HG03025 (cell line): ENCODE results near the gene ANKRD16.
"Not testable (repeated sequence)": the region's sequence is repeated elsewhere in the genome, so short reads cannot be mapped to it uniquely, and the experiment has no call there.

Experiments
- ATAC-seq: cut with Tn5 transposase; IDR thresholded peaks from one replicate; pipeline ENCODE4 v1.9.1; 2021; ENCODE audit warnings: mild to moderate bottlenecking, moderate library complexity; ENCODE audit not compliant: unreplicated experiment, low FRiP score

The ANKRD16 gene

DNA sequence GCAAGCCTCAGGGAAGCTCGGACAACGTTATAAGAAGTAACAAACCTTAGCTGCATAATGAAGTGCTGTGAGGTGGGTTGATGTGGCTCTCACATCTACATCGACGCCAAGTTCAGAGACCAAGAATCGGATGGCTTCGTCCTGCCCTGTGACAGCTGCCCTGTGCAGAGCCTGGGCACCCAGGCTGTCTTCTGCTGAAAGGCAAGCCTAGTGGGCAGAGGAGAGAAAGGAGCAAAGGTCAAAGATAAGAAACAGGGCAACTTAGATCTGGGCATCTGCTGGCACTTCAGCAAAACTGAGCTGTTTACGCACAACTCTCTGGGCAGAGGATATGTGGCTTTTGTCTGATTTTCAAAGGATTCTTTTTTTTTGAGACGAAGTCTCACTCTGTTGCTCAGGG, 6.7 kb downstream of the ANKRD16 start:
- ATAC-seq = no peak

DNA sequence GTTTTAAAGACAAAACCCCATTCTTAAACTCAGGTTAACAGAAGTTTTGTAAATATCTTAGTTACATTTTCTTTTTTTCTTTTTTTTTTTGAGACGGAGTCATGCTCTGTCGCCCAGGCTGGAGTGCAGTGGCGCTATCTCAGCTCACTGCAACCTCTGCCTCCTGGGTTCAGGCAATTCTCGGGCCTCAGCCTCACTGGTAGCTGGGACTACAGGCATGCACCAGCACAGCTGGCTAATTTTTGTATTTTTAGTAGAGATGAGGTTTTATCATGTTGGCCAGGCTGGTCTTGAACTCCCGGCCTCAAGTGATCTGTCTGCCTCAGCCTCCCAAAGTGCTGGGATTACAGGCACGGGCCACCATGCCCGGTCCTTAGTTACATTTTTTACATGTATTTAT, 12.7 kb downstream of the ANKRD16 start:
- not testable (repeated sequence) for ATAC-seq

DNA sequence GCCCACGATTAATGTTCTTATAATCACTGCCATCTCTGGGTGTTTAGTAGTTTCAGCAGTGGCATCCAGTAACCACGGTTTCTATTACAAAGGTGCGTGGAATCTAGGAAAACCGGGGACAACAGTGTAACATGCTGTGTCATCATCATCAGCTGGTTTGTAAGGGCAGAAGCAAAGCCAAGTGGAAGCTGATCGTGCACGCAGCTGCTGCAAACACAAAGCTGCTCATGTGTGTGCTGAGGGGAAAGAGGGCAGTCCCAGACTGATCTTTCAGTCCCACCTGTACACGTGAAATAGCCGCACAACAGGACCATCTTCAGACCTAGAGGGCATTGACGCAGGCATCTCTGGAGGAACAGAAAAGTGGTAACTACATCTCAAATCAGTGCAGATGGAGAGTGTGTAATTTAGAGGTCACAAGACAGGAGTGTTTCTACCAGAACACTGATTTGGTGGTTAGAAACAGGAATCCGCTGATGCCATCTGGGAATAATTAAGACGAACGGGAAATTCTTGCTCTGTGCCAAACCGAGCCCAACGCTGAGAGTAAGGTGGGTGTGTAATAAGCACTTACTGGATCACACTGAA, 13.4 kb downstream of the ANKRD16 start:
- no peak for ATAC-seq

DNA sequence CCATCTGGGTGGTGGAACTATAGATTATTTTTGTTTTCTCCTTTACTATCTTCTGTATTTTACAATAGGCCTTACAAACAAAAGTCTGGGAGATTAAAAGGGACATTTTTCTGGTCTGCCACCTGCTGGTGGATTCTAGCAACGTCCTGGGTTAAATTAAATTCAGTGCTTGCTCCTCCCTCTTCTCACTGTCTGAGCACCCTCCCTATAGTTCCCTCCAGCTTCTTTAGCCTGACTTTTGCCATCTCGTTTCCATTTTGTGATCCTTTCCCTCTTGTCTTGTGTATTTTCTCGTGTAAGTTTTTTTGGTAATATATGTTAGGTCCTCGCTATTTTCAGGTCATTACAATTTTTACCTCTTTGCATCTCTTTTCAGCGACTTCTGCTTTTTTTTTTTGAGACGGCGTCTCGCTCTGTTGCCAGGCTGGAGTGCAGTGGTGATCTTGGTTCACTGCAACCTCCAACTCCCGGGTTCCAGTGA, 16.1 kb downstream of the ANKRD16 start:
- ATAC-seq = no peak

DNA sequence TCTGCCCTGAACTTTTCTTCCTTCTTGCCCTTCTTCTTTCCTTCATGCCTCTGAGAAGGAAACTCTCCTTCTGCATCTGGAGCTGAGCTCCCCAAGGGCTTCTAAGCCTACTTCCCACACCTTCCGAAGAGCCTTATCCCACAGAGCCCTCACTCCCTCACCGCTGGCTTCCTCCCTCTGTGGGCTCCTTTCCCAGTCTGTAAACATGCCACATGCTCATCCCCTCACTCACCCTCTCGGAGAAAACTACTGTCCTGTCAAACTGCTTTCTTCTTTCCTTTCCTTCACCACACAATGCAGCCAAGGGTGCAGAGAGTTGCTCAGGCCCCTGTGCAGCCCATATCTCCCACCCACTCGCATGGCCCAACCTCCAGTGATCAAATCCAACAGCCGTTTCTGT, 18.1 kb downstream of the ANKRD16 start:
- no peak for ATAC-seq

DNA sequence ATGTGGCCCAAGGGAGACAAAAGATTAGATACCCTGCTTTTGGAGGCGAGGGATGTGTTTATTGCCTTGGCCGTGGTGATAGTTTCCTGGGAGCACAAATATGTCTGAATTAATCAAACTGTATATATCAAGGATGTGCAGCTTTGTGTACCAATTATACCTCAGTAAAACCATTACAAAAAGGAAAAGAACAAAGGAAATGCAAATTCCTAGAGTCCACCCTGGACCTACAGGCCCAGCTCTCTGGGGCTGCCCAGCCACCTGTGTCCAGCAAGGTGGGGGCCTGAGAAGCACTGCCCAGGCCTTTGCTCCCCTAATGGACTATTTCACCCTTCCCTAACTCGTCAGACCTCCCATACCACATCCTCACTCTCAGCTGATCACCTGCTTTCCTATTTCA, 20.5 kb downstream of the ANKRD16 start:
- no peak for ATAC-seq

DNA sequence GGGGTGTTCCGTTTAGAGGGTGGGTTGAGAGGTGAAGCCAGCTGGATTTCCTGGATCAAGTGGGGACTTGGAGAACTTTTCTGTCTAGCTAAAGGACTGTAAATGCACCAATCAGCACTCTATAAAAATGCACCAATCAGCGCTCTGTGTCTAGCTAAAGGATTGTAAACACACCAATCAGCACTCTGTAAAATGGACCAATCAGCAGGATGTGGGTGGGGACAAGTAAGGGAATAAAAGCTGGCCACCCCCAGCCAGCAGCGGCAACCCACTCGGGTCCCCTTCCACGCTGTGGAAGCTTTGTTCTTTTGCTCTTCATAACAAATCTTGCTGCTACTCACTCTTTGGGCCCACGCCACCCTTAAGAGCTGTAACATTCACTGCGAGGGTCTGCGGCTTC, 21.3 kb downstream of the ANKRD16 start:
- not testable (repeated sequence) for ATAC-seq

DNA sequence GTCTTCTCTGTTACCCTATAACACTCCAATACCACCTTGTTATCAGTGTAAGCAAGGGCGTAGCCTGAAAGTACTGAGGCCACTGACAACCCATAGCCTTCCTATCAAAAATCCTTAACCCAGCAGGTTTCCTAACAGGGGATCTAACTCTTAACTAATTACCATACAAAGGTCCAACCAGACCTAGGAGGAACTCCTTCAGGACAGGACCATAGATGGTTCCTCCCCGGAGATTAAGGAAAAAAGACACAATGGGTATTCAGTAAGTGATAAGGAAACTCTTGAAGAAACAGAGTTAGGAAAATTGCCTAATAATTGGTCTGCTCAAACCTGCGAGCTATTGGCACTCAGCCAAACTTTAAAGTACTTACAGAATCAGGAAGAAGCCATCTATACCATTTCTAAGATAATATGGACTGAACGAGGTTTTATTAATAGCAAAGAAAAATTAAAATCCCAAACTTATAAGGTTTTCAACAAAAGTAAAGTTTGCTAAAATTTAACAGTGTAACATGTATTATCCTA, 22.5 kb downstream of the ANKRD16 start:
- ATAC-seq = not testable (repeated sequence)

DNA sequence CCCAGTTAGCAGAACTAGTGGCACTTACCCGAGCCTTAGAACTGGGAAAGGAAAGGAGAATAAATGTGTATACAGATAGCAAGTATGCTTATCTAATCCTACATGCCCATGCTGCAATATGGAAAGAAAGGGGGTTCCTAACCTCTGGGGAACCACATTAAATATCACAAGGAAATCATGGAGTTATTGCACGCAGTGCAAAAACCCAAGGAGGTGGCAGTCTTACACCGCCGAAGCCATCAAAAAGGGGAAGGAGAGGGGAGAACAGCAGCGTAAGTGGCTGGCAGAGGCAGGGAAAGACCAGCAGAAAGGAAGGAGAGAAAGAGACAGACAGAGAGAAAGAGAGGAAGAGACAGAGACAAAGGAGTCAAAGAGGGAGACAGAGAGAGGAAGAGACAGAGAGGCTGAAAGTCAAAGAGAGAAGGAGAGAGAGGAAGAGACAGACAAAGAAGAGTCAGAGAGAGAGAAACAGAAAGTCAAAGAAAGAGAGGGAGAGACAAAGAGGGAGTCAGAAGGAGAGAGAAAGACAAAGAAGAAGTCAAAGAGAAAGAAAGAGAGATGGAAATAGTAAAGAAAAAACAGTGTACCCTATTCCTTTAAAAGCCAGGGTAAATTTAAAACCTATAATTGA, 23.1 kb downstream of the ANKRD16 start:
- ATAC-seq = not testable (repeated sequence)

DNA sequence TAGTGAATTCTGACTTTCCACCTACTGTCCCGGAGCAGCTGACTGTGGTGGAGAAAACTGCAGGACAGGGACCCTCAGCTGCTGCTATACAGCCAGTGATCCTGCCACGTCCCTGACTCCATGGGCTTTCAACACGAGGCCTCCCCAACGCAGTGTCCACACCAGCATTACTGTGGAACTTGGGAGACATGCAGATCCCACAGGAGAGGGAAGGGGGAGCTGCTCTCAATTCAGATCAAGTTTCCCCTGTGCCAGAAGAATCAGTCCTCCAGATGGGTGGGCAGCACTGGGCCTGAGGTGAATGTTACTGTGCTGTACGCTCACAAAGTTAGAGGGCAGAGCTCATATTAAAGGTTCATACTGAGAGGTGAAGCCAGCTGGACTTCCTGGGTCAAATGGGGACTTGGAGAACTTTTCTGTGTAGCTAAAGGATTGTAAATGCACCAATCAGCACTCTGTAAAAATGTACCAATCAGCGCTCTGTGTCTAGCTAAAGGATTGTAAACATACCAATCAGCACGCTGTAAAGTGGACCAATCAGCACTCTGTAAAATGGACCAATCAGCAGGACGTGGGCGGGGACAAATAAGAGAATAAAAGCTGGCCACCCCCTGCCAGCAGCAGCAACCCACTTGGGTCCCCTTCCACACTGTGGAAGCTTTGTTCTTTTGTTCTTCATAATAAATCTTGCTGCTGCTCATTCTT, 26.6 kb downstream of the ANKRD16 start:
- not testable (repeated sequence) for ATAC-seq

DNA sequence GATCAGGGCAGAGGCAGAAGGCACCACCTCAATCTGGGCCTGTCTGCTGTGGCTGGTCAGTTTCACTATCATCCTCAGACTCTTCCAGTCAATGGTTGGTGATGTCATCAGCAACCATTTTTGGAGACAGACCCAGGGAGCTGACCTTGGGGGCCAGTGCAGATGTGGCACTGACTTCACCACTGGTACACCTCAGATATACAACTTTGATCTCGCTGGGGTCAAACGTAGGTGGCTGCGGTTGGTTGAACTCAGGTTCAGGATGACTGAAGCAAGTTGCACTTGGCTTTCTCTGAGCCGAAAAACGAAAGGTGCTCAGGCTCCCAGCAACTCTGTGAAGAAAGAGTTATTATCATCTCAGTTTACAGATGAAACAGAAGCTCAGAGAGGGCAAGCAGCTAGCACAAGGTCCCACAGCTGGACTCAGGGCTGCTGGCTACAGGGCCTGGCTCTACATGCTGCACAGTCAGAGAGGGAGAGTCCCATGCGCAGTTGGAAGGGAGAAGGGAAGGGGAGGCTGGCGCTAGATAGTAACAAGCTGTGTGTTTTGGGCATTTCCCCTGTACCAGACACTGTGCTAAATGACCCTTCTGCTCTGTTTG, 27.2 kb downstream of the ANKRD16 start:
- ATAC-seq = peak; percentile 96

DNA sequence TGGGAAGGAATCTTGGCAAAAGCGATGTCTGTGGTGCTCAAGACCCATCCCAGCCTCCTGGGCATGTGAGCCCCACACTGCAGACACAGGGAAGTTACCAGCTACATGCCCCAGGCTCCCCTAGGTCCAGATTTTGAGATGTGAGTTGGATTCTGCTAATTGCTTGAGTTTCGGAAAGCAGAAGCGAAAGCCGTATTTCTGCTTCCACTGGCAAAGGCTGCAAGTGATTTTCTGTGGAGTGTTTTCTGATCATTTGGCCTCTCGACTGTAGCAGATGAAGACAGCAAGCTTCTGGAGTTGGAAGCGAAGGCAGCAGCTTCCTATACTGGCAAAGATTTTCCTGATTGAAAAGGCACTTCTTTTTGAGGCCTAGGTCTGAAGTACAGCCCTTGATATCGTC, 29.6 kb downstream of the ANKRD16 start:
- ATAC-seq = no peak

DNA sequence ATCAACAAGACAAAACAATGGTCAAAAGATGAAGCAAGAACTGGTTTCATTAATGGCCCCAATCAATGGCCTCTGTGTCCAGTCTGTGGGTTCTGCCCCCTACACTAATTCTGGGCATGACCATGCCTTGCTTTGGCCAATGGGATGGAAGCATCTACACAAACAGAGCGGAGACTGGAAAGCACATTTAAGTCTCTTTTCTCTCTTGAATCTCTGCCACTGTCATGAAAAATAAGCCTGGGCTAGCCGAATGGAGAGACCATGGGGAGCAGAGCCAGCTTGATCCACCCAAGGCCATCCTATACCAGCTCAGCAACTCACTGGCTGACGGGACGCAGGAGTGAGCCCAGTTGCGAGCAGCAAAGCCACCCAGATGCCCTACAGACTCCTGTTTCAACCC, 30.9 kb downstream of the ANKRD16 start:
- no peak for ATAC-seq

DNA sequence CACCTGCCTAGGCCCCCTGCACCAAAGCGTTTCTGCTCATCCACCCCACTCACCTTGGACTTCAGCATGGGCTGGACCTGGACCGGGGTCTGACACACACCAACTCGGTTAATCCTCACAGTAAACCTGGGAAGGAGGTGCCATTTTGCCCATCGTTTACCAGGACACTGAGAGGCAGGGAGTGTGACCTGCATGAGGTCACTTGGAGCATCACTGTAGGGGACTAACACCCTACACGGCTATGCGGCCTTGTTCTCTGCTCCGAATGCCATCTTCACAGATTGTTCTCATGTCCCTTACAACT, 33.0 kb downstream of the ANKRD16 start:
- no peak for ATAC-seq

DNA sequence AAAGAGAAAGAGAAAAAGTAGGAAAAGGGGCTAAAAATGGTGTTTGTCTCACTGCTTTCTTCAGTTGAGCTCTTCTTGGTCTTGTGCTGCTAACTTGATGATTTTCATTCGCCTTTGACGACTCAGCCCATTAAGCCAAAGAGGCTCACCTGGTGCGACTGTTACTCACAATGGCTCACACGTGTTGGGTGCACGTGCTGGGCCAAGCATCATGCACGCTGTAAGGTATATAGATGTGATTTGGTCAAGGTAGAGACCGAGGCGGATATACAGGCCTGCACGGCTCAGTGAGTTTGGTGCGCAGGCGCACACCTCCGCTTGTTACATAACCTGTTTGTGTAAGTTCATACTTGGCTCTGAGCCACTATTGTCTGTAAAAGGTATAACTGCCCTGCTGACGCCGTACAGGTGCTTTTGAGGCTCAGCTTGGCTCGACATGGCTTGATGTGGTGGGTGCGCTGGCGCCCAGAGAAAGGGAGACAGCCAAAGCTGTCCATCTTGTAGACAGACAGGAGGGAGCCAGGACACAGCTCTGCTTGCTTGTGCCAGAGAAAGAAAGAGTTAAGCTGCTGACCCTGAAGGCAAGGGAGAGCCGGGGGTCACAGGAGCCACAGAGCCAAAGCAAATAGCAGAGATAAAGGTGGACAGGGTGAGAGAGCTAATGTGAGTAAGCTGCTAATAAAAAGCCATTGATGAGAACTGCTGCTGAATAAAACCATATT, 33.6 kb downstream of the ANKRD16 start:
- ATAC-seq = no peak

DNA sequence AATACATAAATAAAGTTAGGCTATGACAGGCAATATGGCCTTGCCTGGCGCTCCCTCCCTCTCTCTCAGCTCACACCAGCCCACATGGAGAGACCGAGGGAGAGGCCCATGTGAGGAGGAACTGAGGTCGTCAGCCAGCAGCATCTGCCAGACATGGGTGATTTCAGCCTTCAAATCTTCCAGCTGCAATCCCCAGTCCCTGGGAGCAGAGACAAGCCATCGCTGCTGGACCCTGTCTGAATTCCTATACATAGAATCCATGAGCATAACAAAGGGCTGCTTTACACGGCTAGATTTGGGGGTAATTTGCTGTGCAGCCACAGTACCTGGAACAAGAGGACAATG, 35.6 kb downstream of the ANKRD16 start:
- no peak for ATAC-seq

DNA sequence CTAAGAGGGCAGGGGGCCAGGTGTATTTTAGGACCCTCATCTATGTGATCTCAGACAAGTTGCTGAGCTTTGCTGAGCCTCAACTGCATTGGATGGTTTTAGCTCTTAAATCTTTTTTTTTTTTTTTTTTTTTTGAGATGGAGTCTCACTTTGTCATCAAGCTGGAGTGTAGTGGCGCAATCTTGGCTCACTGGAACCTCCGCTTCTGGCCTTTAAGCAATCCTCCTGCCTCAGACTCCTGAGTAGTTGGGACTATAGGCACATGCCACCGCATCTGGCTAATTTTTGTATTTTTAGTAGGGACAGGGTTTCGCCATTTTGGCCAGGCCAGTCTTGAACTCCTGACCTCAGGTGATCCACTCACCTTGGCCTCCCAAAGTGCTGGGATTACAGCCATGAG, 43.0 kb downstream of the ANKRD16 start:
- not testable (repeated sequence) for ATAC-seq

DNA sequence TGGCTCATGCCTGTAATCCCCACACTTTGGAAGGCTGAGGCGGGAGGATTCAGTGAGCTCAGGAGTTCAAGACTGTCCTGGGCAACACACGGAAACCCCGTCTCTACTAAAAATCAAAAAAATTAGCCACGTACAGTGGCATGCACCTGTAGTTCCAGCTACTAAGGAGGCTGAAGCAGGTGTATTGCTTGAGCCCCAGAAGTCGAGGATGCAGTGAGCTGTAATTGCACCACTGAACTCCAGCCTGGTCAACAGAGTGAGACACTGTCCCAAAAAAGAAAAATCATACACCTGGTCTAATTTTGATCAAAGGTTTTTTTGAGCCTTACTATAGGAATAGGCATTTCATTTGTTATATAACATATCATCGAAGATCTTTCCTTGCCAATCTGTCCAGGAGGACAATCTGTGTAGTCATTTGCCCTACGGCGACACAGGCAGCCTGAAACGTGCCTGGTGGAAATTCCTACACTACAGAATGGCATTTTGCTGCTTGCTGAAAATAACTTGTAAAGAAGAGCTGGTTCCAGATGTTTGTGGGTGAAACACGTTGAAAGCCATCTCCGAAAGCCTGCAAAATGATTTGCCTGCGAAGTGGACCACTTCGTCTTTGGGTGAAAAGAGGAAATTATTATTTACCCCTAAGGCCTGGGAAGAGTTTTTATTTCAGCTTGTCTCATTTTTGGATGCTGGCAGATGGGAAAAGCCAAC, 45.2 kb downstream of the ANKRD16 start:
- no peak for ATAC-seq

DNA sequence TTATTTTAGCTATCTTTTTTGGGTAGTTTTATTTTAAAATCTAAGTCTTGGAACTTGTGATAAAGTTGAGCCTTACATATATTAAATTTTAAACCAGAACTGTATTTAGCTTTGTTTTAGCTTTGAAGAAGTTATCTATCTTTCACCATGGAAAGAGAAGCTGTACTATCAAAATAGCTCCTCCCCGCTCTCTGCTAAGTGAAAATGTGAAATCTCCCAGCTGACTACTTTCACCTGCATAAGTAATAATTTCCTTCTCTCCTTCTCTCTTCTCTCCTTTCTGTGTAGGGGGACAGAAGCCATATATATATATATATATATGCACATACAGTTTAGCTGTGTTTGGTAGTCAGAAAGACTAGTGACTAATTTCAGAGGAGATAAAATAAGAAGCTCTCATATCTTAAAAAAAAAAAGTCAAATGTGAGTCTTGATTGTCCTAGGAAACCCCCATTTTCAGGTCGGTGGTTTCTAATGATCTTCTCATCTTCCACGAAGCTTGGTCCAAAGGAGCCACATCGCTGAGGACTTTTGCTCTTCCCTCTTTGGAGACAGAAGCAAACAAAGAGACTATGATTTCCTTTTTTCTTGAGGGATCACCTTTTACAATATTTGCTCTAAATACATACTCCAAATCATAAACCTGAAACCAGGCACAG, 45.9 kb downstream of the ANKRD16 start:
- no peak for ATAC-seq

DNA sequence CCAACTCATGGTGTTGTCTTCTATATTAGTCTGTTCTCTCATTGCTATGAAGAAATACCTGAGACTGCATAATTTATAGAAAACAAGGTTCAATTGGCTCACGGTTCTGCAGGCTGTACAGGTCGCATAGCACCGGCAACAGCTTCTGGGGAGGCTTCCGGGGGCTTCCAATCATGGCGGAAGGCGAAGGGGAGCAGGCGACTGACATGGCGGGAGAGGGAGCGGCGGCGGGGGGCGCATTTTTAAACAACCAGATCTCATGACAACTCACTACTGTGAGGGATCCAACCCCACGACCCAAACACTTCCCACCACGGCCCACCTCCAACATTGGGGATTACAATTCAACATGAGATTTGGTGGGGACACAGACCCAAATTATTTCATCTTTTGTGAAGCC, 47.7 kb downstream of the ANKRD16 start:
- no peak for ATAC-seq
